Stimulated activated CD8-positive, alpha-beta memory T cell treated with anti-CD3 and anti-CD28 coated beads, Interleukin-15, amount 100 ng/mL, for 1 hour (primary cell): ENCODE results near the gene ANXA4.
"Not testable (repeated sequence)": the region's sequence is repeated elsewhere in the genome, so short reads cannot be mapped to it uniquely, and the experiment has no call there.

ENCODE experiments used
- DNase-seq: peaks from one replicate; pipeline ENCODE4 v3.0.0-alpha.2; 2020; ENCODE audit warnings: low read depth

Gene ANXA4

DNA sequence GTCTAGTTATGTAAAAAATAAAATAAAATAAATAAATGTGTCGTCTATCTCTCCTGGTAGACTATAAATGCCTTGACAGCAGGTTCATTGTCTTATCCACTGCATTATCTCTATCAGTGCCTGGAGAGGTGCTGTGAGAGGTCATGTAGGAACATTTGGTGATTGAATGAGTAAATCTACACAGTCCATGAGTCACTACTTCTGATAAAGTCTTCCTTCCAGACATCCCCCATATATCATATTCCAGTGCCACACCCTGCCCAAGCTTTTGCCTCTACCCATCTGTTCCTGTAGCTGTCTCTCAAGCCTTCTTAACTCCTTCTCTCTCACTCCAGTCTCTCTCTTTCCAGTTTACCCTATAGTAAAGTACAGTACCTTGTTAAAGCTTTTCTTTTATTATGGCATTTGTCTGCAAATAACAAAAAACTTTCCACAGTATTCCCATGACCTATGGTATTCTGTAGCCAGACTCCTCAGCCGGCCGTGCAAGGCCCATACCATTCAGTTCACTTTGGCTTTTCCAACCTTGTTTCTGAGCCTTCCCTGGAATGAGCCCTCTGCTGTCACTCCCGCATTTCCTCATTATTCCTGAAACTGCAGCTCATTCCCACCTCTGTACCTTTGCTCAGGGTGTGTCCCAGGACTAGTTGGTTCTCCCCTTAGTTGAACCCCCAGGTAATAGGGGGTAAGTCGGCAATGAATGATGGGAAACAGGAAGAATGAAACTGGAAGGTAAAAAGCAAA, 37.5 kb downstream of the ANXA4 start:
- DNase-seq = no peak

DNA sequence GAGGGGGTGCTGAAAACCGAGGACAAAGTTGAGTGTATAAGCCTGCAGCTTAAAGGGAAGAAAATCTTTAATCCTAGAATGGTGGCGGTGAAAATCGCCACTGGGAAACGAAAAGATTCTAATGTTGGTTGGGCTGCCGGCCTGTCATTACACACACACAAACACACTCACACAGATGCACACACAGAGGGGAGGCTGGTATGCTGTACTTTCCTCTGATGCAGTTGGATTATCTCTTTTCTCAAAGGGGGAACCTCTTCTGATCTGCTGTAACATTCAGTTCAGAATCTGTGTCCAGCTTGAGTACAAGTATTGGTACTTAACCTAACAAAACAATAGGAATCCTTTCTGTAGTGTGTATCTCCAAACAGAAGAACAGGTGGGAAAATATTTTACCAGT, 39.0 kb downstream of the ANXA4 start:
- DNase-seq = no peak

DNA sequence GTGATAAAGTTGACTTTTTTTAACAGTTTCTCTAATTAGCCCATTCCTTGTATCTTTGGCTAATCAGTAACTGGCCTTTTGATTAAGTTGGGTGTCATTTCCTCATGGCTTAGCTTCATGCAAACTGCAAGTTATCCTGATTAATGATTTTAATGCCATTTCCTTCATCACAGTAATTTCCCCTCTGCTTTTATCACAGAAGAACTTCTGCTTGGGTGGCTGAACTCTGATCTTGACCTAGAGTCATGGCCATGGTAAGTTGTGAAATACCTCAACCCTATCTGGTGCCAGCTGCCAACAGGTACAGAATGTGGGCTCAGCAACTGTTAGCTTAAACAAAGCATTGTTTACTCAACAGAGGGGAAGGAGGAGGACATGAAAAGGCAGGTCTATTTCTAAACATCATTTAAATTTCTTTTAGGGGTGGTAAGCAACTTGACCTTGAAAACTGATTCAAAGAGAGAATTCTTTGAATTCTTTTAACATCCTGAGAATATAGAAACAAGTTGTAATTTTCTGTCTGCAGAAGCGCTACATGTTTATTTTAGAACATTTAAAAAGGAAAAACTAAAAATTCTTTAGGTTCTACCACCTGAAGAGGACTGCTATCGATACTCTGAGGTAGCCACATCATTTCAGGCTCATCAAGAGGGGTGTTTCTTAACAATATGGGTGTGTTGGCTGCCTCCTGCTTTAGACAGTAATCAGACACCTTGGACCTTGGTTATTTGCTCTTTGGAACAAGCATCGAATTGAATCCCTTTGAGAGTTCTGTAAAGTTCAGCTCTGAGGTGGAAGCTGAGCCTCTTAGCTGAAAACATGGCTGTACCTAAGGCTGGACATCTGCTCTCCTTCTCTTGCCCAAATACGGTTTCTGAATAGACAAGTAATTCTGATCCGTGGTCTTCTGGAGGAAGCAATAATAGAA, 39.7 kb downstream of the ANXA4 start:
- DNase-seq = no peak

DNA sequence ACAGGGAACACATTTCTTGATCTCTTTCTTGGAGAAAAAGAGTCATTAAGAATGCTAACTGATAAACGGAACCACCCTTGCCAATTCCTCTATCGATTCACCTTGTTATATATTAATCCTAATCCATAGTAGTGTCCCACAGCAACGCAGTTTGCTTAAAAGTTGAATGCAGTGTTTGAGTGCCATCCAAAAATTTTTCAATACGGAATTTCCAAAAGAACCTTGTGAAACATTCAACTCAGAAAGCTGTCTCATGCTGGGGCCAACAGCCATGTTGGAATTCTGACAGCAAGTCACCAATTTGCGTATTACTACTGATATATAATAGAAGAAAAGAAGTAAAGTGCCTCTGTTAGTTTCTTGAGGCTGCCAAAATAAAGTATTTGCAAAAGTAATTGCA, 42.3 kb downstream of the ANXA4 start:
- no peak for DNase-seq

DNA sequence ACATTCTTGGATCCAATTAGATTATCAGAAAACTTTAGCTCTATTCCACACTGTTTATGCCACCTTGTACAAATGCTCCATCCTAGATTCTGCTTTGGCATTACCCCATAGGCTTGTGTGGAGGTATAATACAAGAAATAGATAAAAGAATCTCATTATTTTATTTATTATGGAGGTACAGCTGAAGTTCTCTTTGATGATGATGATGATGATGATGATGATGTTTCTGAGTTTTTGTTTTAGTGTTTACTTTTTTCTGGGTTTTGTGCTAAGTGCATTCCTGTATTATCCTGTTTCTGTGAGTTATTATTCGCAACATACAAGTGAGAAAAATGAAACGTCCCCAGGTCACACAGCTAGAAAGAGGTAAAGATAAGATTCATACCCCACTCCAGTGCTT, 43.4 kb downstream of the ANXA4 start:
- DNase-seq = no peak

DNA sequence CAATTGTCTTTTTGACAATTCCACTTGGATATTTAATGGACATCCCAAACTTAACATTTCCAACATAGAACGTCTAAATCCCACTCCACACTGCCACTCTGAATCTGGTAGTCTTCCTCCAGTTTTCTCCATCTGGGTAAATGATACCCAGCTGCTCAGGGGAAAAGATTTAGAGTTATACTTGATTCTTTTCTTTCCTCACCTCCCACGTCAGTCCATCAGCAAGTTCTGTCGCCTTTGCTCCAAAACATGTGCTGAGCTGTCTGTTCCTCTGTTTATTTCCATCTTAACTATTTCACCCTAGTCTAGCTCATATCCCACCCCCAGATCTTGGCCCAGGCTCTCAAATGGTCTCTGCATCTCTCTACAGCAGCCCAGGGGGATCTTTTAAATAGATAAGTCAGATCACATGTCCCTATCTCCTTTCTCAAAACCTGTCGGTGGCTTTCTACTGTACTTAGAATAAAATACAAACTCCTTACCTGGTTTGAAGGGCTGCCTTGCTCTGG, 44.2 kb downstream of the ANXA4 start:
- no peak for DNase-seq

DNA sequence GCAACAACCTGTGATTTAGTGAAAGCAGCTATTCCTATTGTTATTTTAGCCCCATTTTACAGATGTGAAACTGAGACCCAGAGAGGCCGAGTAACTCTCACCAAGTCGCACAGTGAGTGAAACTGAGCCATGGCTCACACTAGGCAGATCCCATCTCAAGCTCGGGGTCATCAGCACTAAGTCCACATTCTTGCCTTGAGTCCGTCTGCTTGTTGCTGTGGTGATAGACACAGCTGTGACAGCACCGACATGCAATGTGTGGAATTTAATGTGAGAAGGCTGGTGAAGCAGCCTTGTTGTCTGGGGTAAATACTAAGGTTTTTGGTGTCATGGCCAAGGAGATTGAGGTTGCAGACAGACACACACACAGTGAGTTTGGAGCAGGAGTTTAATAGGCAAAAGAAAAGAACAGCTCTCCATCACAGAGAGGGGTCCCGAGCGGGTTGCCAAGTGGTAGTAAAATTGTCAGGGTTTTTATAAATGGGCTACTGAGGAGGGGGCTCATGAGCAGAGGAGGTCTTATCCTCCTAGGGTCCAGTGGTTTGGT, 47.3 kb downstream of the ANXA4 start:
- DNase-seq = no peak

DNA sequence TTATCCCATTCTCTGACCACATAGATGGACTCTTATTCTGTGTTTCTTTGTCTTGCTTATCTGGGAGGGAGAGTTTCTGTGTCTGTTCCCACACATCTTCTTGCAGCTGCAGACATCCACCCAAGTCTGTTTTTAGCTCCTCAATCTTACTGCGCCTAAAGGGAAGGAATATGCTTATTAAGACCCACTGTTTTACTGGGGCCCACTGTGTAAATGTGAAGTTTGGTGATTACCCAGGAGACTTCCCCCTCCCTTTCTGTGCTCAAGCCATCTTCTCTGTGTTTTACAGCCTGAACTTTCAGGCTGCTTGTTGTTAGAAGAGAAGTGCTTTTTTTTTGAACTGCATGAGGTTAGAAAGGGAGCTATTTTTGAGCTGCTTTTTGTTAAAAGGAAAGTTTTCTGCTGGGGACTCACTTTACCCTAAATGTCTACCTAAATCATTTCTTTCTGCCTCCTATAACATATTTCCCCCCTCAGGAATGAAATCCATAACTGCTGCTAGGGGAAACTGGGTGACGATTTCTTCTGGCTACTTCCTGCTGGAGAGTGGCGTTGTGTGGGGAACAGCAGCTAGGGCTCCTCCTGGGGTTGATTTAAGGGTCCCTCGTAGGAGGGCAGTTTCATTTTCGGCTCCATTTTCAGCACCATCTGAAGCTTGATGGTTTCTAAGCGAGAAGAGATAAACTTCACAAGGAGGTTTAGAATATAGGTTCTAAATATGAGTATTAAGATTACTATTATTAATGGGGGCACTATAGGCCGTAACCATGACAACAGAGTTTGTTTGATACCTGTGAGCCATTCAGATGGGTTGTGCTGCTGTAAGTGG, 48.1 kb downstream of the ANXA4 start:
- no peak for DNase-seq

DNA sequence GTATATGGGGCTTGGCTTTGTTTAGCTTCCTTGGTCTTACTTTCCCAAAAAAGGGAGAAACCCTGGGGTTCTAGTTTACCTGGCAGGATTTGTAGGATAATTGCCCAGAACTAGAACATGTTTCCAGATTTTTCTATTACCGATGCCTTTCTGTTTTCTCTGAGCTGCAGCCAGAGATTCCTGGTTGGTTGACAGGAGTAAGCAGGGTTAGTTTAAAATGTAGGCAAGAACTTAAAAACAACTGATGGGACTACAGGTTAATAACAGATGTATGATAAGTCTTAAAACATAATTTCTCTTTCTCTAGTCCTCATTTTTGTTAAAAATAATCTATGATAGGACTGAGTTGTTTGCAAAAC, 48.6 kb downstream of the ANXA4 start:
- DNase-seq = no peak

DNA sequence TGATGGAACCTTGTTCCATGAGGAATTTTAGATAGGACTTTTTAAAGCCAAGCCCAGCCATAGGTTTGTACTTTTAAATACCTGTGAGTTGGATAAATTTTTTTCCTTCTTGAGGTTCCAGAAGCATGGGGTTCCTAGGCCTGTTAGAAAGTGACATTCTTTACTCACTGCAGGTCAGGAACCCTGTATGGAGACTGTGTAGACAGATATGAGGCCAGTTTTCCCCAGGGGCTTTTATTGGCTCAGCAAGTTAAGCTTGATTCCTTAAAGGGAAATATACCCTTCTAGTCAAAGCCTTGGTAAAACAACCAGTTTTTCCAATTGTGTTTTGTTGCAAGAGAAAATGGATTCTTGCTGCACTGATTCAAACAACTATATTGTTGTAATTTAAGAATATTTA, 49.1 kb downstream of the ANXA4 start:
- DNase-seq = no peak

DNA sequence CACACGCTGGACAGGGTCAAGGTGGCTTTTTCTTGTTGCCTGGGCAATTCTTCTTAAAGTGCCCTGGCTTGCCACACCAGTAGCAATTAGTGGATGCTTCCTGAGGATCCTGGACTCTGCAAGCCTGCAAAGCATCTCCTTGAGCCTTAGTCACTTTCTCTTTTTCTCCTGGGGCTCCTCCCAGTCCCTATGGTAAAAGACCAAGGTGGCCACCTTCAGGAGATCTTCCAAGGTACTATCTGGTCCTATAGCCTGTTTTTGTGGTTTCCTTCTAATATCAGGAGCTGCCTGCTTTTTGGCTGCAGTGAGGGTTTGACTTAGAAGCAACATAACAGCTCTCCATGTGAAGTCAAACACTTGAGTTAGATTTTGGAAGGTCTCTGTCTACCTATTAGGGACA, 54.2 kb downstream of the ANXA4 start:
- DNase-seq = no peak

DNA sequence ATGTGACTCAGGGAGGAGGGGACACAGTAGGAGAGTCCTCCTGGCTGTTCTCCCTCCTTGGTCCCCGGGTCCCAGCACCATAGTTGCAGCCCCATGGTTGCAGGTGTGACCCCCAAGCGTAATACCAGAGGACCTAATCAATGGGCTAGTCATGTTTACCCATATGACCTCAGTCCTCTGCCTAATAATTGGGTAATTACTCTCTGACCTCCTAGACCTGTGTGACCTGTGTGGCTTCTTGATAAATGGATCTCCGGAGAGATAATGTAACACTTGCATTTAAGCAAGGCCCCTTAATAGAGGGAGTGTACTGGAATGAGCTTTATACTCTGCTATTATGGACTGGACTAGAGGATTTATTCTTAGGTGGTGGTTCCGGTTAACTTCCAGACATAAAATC, 55.3 kb downstream of the ANXA4 start:
- no peak for DNase-seq

DNA sequence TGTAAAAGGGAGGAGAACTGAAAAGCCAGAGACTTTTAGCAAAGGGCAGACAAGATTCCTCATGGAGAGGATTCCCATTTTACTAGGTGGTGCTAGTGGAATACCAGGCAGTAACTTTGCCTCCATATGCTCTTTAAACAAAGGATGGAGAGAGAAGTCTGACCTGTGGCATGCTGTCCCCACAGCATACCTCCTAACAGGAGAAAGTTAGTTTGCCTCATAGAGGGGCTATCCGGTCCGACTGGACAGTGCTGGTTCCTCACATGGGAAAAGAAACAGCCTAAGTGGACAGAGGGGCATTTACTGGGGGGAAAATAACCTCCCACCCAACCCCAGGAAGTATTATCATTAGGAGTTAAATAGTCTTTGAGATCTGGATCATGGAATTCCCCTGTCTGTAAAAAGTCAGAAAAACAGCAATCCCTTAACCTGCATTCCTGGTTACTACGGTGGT, 55.9 kb downstream of the ANXA4 start:
- no peak for DNase-seq

DNA sequence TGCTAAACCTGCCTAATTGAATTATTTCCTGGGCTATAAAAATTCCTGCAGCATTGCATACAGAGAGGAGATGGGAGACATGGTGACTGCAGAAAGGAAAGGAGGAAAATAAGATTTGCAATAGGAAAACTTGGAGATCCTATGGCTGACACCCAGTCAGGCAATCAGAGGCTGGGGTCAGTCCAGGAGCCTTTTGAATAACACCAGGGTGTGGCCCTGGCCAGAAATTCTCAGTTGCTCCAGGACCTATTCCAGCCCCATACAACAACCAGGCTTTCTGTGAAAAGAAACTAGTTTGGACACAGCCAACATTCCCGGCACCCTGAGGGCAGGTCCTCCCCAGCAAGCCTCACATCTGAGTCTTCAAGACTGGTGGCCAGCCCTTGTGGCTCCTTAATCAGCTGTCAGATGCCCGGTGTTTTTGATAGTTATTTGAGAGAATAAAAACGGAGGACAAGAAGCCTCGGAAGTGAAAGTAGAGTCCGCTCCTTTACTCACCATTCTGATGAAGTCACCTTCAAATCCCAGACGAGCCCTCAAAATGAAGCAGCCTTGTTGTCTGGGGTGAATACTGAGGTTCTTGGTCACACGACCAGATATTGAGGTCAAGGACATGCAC, 56.5 kb downstream of the ANXA4 start:
- no peak for DNase-seq

DNA sequence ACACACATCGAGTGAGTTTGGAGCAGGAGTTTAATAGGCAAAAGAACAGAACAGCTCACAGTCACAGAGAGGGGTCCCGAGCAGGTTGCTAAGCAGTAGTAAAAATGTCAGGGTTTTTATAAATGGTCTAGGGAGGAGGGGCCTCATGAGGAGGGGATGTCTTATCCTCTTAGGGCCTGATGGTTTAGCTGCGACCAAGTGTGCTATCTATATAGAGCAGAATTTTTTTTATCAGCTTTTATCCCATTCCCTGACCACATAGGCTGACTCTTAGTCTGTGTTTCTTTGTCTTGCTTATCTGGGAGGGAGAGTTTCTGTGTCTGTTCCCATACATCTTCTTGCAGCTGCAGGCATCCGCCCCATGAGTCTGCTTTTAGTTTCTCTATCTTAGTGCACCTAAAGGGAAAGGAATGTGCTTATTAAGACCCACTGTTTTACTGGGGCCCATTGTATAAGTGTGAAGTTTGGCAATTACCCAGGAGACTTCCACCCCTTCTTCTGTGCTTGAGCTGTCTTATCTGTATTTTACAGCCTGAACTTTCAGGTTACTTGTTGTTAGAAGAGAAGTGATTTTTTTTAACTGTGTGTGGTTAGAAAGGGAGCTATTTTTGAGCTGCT, 57.1 kb downstream of the ANXA4 start:
- DNase-seq = no peak

DNA sequence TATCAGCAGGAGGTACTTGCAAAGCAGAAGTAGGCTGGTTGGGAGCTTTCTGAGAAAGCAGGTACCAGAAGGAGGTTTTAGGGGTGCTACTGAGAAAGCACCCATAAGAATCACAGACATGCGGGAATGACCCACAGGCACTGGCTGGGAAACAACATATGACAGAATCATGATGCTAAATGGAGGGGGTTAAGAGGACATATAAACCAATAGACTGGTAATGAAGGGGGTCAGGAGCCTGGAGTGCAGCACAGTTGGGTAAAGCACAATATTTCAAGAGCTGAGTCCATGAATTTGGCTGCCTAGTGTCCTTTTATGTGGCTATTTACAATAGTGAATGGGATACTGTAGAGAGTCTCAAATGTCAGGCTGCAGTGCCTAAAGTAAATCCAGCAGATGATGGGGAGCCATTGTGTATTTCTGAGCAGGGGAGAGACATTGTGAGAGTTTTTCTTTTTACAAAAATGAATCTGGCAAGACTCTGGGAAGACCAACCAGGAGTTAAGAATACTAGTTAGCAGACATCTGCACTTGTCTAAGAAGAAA, 59.9 kb downstream of the ANXA4 start:
- DNase-seq = no peak

DNA sequence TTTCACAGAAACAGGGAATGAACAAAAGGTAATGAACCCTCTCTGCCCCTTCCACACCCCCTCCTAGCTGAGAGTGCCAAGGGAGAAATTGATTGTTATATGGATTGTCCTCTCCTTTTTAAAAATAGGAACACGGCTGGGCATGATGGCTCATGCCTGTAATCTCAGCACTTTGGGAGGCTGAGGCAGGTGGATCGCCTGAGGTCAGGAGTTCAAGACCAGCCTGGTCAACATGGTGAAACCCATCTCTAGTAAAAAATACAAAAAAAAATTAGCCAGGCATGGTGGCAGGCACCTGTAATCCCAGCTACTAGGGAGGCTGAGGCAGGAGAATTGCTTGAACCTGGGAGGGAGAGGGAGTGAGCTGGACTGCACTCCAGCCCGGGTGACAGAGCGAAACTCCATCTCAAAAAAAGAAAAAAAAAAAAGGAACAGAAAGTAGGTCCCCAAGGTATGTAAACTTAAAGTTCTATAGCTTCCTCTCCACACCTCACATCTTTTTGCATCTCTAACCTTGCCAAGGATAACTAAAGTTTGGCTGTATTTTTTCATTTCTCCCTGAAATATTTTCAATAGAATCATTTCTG, 60.9 kb downstream of the ANXA4 start:
- not testable (repeated sequence) for DNase-seq

DNA sequence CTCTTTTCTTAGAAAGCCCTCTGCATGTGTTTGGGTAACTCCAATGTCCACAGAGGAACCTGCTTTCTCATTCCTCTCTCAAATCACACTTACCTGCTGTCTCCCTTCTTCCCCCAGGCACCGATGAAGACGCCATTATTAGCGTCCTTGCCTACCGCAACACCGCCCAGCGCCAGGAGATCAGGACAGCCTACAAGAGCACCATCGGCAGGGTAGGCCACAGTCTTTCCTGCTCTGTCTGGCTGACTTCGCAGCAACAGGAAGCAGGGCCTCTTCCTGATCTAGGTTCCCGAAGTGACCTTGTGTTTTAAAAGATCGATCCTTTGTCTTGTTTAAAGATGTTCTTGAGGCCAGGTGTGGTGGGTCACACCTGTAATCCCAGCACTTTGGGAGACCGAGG, 62.5 kb downstream of the ANXA4 start:
- no peak for DNase-seq

DNA sequence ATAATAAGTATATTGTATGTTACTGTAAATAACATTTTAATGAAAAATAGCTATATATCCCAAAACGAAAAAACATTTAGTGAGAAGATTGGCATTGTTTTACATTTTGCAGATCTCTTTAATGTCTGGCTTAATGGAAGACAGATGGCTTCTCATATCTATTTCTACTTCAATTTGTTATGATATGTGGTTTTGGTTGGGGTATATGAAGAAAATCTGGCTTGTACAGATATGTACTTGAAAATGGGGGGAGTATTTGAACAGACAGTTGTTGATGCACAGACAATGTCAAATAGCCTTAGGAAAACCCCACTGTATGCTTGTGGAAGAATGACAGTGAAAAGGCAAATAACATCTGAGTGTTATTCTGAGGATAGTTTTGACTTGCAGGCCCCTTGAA, 64.0 kb downstream of the ANXA4 start:
- DNase-seq = no peak

DNA sequence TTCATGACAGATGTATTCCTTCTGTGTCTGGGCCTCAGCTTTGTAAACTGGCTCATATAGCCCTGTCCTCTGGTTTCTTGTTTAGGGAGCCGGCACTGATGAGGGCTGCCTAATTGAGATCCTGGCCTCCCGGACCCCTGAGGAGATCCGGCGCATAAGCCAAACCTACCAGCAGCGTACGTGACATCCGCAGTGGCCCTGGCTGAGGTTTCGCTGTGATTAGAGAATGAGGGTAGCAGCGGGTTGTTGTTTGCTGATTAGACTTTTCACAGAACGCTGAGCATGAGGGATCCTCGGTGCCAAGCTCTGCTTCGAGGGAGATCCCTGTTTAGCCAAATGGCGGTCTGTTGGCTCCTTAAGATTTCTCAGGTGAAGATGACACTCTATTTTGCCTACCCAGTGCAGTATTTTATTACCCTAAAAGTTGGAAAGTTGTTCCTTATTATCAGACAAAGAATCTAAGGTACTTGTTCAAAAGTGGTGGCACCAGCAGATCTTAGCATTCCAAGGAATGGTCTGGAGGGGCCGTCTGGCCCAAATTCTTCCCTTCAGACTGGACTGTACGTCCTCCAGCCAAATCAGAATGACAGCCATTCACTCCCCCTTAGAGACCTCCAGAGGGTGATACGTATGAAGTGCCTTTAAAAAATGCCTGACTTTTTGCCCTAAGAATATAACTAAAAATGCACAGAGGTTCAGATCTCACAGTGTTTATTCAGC, 66.0 kb downstream of the ANXA4 start:
- no peak for DNase-seq
